RPMI7951 (cell line): ENCODE results near the gene SYK. TPM values are rescaled to one million over a fixed set of nuclear protein-coding genes. Genes with fewer than 3 reads are reported as not detected.
A peak's percentile ranks its signal among the peaks of the same experiment; 100 is the strongest.
"Not testable (repeated sequence)": the region's sequence is repeated elsewhere in the genome, so short reads cannot be mapped to it uniquely, and the experiment has no call there.

Experiments
- DNase-seq: peaks from one replicate; pipeline ENCODE4 v3.0.0-alpha.2; 2012; ENCODE audit warnings: low read depth
- total RNA-seq: library from RNA; depleted of rRNA; stranded (reverse); fragments of >200 nt; shearing (Covaris generic); gene quantifications from 2 replicates; pipeline ENCODE4 v1.2.3, GENCODE V29; 2014; rRNA removed

SYK gene
- not detected in 2 replicates for total RNA-seq

- DNase-seq = no peak
Observed at GRCh38 chr9:90801241-90801972, at the start of gene SYK. TSS of gene SYK (plus strand) at chr9:90801819. CDS start at chr9:90843899, 42,080 bp downstream.

GRCh38 chr9:90755514-90756371 lies 45.9 kb upstream of the SYK start:
- peak; percentile 5 for DNase-seq

GRCh38 chr9:90760577-90760976 lies 41.0 kb upstream of the SYK start:
- not testable (repeated sequence) for DNase-seq

GRCh38 chr9:90766731-90767130 lies 34.9 kb upstream of the SYK start:
- DNase-seq = no peak

GRCh38 chr9:90767523-90768100 lies 34.0 kb upstream of the SYK start:
- peak; percentile 1 for DNase-seq

- no peak for DNase-seq
Observed at GRCh38 chr9:90770182-90770738, 31.4 kb upstream of the SYK start.

GRCh38 chr9:90770927-90771326 lies 30.7 kb upstream of the SYK start:
- no peak for DNase-seq

- DNase-seq = no peak
Observed at GRCh38 chr9:90772386-90772785, 29.2 kb upstream of the SYK start.

- DNase-seq = no peak
Observed at GRCh38 chr9:90773617-90774016, 28.0 kb upstream of the SYK start.

GRCh38 chr9:90774071-90774470 lies 27.5 kb upstream of the SYK start:
- DNase-seq = no peak

GRCh38 chr9:90774682-90775081 lies 26.9 kb upstream of the SYK start:
- no peak for DNase-seq

- DNase-seq = no peak
Observed at GRCh38 chr9:90775657-90776056, 26.0 kb upstream of the SYK start.

- no peak for DNase-seq
Observed at GRCh38 chr9:90778746-90779145, 22.9 kb upstream of the SYK start.

- DNase-seq = no peak
Observed at GRCh38 chr9:90783552-90783951, 18.1 kb upstream of the SYK start.

- no peak for DNase-seq
Observed at GRCh38 chr9:90783964-90784363, 17.7 kb upstream of the SYK start.

- DNase-seq = no peak
Observed at GRCh38 chr9:90787771-90788460, 13.7 kb upstream of the SYK start.

GRCh38 chr9:90788527-90788926 lies 13.1 kb upstream of the SYK start:
- not testable (repeated sequence) for DNase-seq

GRCh38 chr9:90789408-90789807 lies 12.2 kb upstream of the SYK start:
- DNase-seq = no peak

- DNase-seq = no peak
Observed at GRCh38 chr9:90789862-90790261, 11.8 kb upstream of the SYK start.

- DNase-seq = not testable (repeated sequence)
Observed at GRCh38 chr9:90793024-90793423, 8.6 kb upstream of the SYK start.

- DNase-seq = no peak
Observed at GRCh38 chr9:90793729-90794128, 7.9 kb upstream of the SYK start.

GRCh38 chr9:90795084-90795483 lies 6.5 kb upstream of the SYK start:
- DNase-seq = no peak
